Tibial nerve (tissue), 4 donors: ENCODE results near the gene KDM5A.

Experiments used
- CTCF ChIP-seq, 5 experiments: fragments of 200-600 bp in 3 of 5; fragments of 450-650 bp in 2 of 5; sonication (generic) in 3 of 5; IDR thresholded peaks; one replicate each; pipeline ENCODE4 v1.5.1; 2016 to 2019; ENCODE audit warnings: antibody characterized with exemption in 5 of 5, mild to moderate bottlenecking in 3 of 5, moderate library complexity in 2 of 5
- EP300 ChIP-seq, 2 donors: sonication (generic); formaldehyde crosslinking; IDR thresholded peaks; one replicate each; pipeline ENCODE4 v1.6.1; 2017; ENCODE audit warnings: antibody characterized with exemption in 2 of 2, mild to moderate bottlenecking in 1 of 2

- TF ChIP-seq CTCF (IDR thresholded peaks at IDR 0.05): no peak
- TF ChIP-seq EP300 (IDR thresholded peaks at IDR 0.05): no peak
Measured at GRCh38 chr12:262817-263216, 126.3 kb downstream of the KDM5A start, which contains the start of gene SLC6A13.
